HepG2 (cell line): ENCODE measurements around the gene ADIPOR2. TPM values are rescaled to one million over a fixed set of nuclear protein-coding genes. Genes with fewer than 3 reads are reported as not detected.

Experiments used
- ATAC-seq: fragments of 200-7000 bp; cut with Tn5 transposase; 3 replicates; pipeline ENCODE4 v1.9.1; 2020; ENCODE audit warnings: mild to moderate bottlenecking, moderate library complexity
- BruUV-seq: library from RNA; stranded (reverse); fragments of 400-500 nt; replicated peaks from 2 replicates; lab custom pipeline; 2021; lab: Mats Ljungman, UMichigan
- CTCF ChIA-PET: fragments of 300-600 bp; formaldehyde crosslinking; extraction: SDS; loops from one replicate; lab custom pipeline; 2021; ENCODE audit warnings: low total read pairs, inconsistent platforms, low intra/inter-chr PET ratio; lab: Yijun Ruan, JAX
- POLR2A ChIA-PET: fragments of 350-600 bp; sonication (Branson Sonifier 250); formaldehyde crosslinking; loops from one replicate; lab custom pipeline; 2020; ENCODE audit warnings: antibody characterized with exemption, inconsistent platforms; lab: Yijun Ruan, JAX
- DNase-seq: peaks from one replicate; pipeline ENCODE4 v3.0.0-alpha.2; 2015; ENCODE audit warnings: low spot score
- FAIRE-seq: peaks from 3 replicates; lab custom pipeline; 2011; peaks lifted over from hg19 to GRCh38; lab: Jason Lieb, UNC
- H2AFZ ChIP-seq: one replicate; pipeline ENCODE4 v1.6.1; 2011; ENCODE audit warnings: low read length, inconsistent platforms
- H3K27ac ChIP-seq: fragments of 300-600 bp; 3 replicates; pipeline ENCODE4 v1.8.0; 2011; ENCODE audit warnings: mixed run types, mild to moderate bottlenecking, mixed read lengths, low read length, inconsistent platforms; ENCODE audit not compliant: insufficient read depth; ENCODE audit errors: extremely low read length
- H3K27me3 ChIP-seq, 2 experiments: fragments of 200-600 bp in 1 of 2; 2 replicates in 1 of 2; 3 replicates in 1 of 2; pipeline versions ENCODE4 v1.6.0 to v1.8.0; 2011; ENCODE audit warnings: low read length in 2 of 2, mild to moderate bottlenecking in 2 of 2, moderate library complexity in 2 of 2, inconsistent platforms in 1 of 2; ENCODE audit not compliant: insufficient read depth in 2 of 2, control insufficient read depth in 1 of 2
- H3K36me3 ChIP-seq, 2 experiments: fragments of 200-600 bp in 1 of 2; replicated peaks in 1 of 2; 2 replicates in 1 of 2; 3 replicates in 1 of 2; pipeline versions ENCODE4 v1.5.1 to v1.8.0; 2011; ENCODE audit warnings: low read length in 2 of 2, inconsistent platforms in 1 of 2; ENCODE audit not compliant: insufficient read depth in 2 of 2, control insufficient read depth in 1 of 2
- H3K4me1 ChIP-seq: 2 replicates; pipeline ENCODE4 v1.5.1; 2012; ENCODE audit warnings: low read length, inconsistent platforms; ENCODE audit not compliant: insufficient read depth
- H3K4me2 ChIP-seq: 2 replicates; pipeline ENCODE4 v1.6.0; 2011; ENCODE audit warnings: low read depth, low read length, inconsistent platforms
- H3K4me3 ChIP-seq, 3 experiments: fragments of 200-600 bp in 1 of 3; sonication (generic), shearing (Covaris generic) in 1 of 3; replicated peaks in 1 of 3; 2 replicates each; pipeline ENCODE4 v1.5.1; 2011 to 2016; ENCODE audit warnings: low read length in 3 of 3, inconsistent platforms in 2 of 3, low read depth in 2 of 3, mild to moderate bottlenecking in 2 of 3, control low read depth in 1 of 3, mixed read lengths in 1 of 3; ENCODE audit not compliant: insufficient read depth in 1 of 3
- H3K79me2 ChIP-seq: one replicate; pipeline ENCODE4 v1.6.1; 2011; ENCODE audit warnings: low read length, inconsistent platforms; ENCODE audit not compliant: insufficient read depth
- H3K9ac ChIP-seq: 2 replicates; pipeline ENCODE4 v1.6.0; 2011; ENCODE audit warnings: mild to moderate bottlenecking, low read depth, low read length, inconsistent platforms; ENCODE audit not compliant: insufficient read depth
- H3K9me3 ChIP-seq: 2 replicates; pipeline ENCODE4 v1.5.1; 2012; ENCODE audit warnings: mild to moderate bottlenecking, low read length
- H4K20me1 ChIP-seq: 2 replicates; pipeline ENCODE4 v1.6.0; 2011; ENCODE audit warnings: inconsistent platforms, mild to moderate bottlenecking, low read length, moderate library complexity; ENCODE audit not compliant: insufficient read depth
- ARID5B ChIP-seq: IDR thresholded peaks from 2 replicates; pipeline ENCODE4 v1.4.0; 2020; ENCODE audit warnings: mild to moderate bottlenecking, missing genetic modification reagents
- DMAP1 ChIP-seq: IDR thresholded peaks from 2 replicates; pipeline ENCODE4 v1.6.1; 2016
- HMG20A ChIP-seq: IDR thresholded peaks from 2 replicates; pipeline ENCODE4 v1.6.1; 2016; ENCODE audit warnings: borderline replicate concordance
- JUND ChIP-seq: sonication (generic); formaldehyde crosslinking; IDR thresholded peaks from 2 replicates; pipeline ENCODE4 v1.8.0; 2022; ENCODE audit warnings: mild to moderate bottlenecking, missing genetic modification reagents
- NR1H2 ChIP-seq: sonication (generic); formaldehyde crosslinking; IDR thresholded peaks from 2 replicates; pipeline ENCODE4 v1.8.1; 2022; ENCODE audit warnings: low read depth, missing genetic modification reagents, borderline replicate concordance
- SMARCE1 ChIP-seq: fragments of 450-650 bp; IDR thresholded peaks from 2 replicates; pipeline ENCODE4 v1.6.1; 2017; ENCODE audit warnings: borderline replicate concordance
- ZNF674 ChIP-seq: sonication (generic); formaldehyde crosslinking; IDR thresholded peaks from 2 replicates; pipeline ENCODE4 v1.5.0; 2020; ENCODE audit warnings: low read depth, mild to moderate bottlenecking, missing genetic modification reagents
- ZZZ3 ChIP-seq: sonication (generic); formaldehyde crosslinking; IDR thresholded peaks from 2 replicates; pipeline ENCODE4 v1.4.0; 2020; ENCODE audit warnings: missing genetic modification reagents, mild to moderate bottlenecking, borderline replicate concordance
- WGBS: methylation state at CpG from one replicate; pipeline ENCODE4 v1.1.6; 2017; ENCODE audit warnings: low lambda C conversion rate; 5-methylcytosine and 5-hydroxymethylcytosine counted together
- in situ Hi-C: cut with HindIII; loops from 2 replicates; pipeline ENCODE4 v1.10.0; 2017; ENCODE audit warnings: low pct_unique_long_range_greater_than_20kb; ENCODE audit not compliant: extremely low pct_ligation_motif_present
- intact Hi-C: fragments of 100-400 bp; cut with micrococcal nuclease; formaldehyde crosslinking; loops from one replicate; pipeline ENCODE4 v1.10.0; 2022; ENCODE audit not compliant: unreplicated experiment
- polyA plus RNA-seq, 8 experiments: library from polyadenylated mRNA; depleted of rRNA in 3 of 8; stranded (reverse) in 7 of 8; unstranded in 1 of 8; fragments of >200 nt; fragmentation: Illumina TruSeq in 4 of 8; extraction: Trizol in 4 of 8; gene quantifications; 2 replicates each; pipeline versions ENCODE4 v1.2.1 to v1.2.3, GENCODE V29; 2011 to 2016; ENCODE audit warnings: low read depth in 4 of 8, missing spikeins in 1 of 8, mixed read lengths in 1 of 8; ENCODE audit not compliant: insufficient read depth in 1 of 8
- total RNA-seq, 5 experiments: library from RNA; depleted of rRNA; stranded (reverse); fragments of >200 nt; fragmentation: Illumina TruSeq; extraction: Trizol; gene quantifications; 2 replicates each; pipeline ENCODE4 v1.2.3, GENCODE V29; 2016; ENCODE audit warnings: low read depth in 1 of 5
- TF ChIP-seq, protein P1 (sequence below): sonication (generic); formaldehyde crosslinking; IDR thresholded peaks from 2 replicates; pipeline ENCODE4 v1.8.0; 2022; ENCODE audit warnings: missing genetic modification reagents, mild to moderate bottlenecking, inconsistent platforms, borderline replicate concordance
- TF ChIP-seq, protein P2 (sequence below): IDR thresholded peaks from 2 replicates; pipeline ENCODE4 v1.6.1; 2016; ENCODE audit warnings: missing biosample characterization, missing genetic modification reagents, low read depth

ADIPOR2 gene
- total and polyA plus RNA-seq, 2 of the 13 experiments (the other 11 are each of a cell fraction or from before 2014, with no cell fraction given), result 35.2 to 52.2 TPM

GRCh38 chr12:1782215-1782614 is 91.3 kb downstream of the ADIPOR2 start:
- Histone ChIP-seq H3K9me3 (no peaks in the 10 kb centered on the region), H3K27me3 (no peaks in the 10 kb centered on the region), H3K4me3 (no peak overlapping the region), H3K79me2 (peaks cover 6% of the 10 kb centered on the region), H2AFZ (no peak overlapping the region), H3K36me3 (peaks cover 25 to 90% of the 10 kb centered on the region in 2 experiments), H3K9ac (no peak overlapping the region), H3K27ac (no peak overlapping the region), H4K20me1 (peaks cover 3% of the 10 kb centered on the region; the same call in 1 of the 2 replicates), H3K4me2 (no peak overlapping the region), H3K4me1 (peaks cover 27% of the 10 kb centered on the region)
- no peak for FAIRE-seq
- ChIA-PET POLR2A (interaction anchor here (1.3 kb wide), 1 partner anchor 175 kb away, joined by 4 read pairs; no protein-coding TSS in a partner anchor), CTCF (no interaction called here)
- BruUV-seq, result no TSS peak
- WGBS, result 92% methylated on average over 2 of the region's 2 CpGs
- DNase-seq, result no peak
- intact Hi-C loops, result no loop called here
- in situ Hi-C loops, result loop anchor here (10.0 kb wide), 1 partner anchor 77 kb away; no protein-coding TSS in a partner anchor
- no peak for ATAC-seq
- TF ChIP-seq NR1H2 (CRISPR knock-in tag), result no peak
- no peak for TF ChIP-seq JUND (CRISPR knock-in tag)
- TF ChIP-seq ZZZ3, result no peak
- no peak for TF ChIP-seq SMARCE1

GRCh38 chr12:1787714-1788113 is 96.8 kb downstream of the ADIPOR2 start:
- POLR2A ChIA-PET, result interaction anchor here (0.6 kb wide), 1 partner anchor 98 kb away, joined by 4 read pairs; no protein-coding TSS in a partner anchor
- no peak for DNase-seq
- CTCF ChIA-PET, result no interaction called here
- Histone ChIP-seq H3K4me2 (no peak overlapping the region), H3K4me1 (0 out of 2 replicates have a peak, but pooled peaks cover 11% of the 10 kb centered on the region), H3K79me2 (no peaks in the 10 kb centered on the region), H3K9me3 (no peaks in the 10 kb centered on the region), H3K27ac (no peak overlapping the region), H4K20me1 (no peaks in the 10 kb centered on the region; the same call in 1 of the 2 replicates), H2AFZ (no peak overlapping the region), H3K4me3 (no peak overlapping the region), H3K9ac (no peak overlapping the region), H3K27me3 (no peaks in the 10 kb centered on the region), H3K36me3 (peaks cover 18 to 55% of the 10 kb centered on the region in 2 experiments)
- 82% methylated on average over 5 of the region's 6 CpGs for WGBS
- intact Hi-C loops, result no loop called here
- no peak for ATAC-seq
- BruUV-seq, result no TSS peak
- FAIRE-seq, result no peak
- in situ Hi-C loops, result loop anchor here (10.0 kb wide), 1 partner anchor 83 kb away; no protein-coding TSS in a partner anchor
- TF ChIP-seq ARID5B (CRISPR knock-in tag), result no peak
- TF ChIP-seq, protein P1, sequence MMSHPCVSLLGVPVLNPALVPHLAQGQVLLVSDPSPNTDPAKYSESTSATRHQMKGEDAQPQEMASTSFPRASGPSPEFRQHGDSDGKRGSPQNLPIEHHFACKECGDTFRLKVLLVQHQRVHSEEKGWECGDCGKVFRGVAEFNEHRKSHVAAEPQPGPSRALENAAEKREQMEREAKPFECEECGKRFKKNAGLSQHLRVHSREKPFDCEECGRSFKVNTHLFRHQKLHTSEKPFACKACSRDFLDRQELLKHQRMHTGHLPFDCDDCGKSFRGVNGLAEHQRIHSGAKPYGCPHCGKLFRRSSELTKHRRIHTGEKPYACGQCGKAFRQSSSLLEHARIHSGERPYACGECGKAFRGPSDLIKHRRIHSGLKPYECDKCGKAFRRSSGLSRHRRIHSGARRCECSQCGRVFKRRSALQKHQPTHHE (CRISPR knock-in tag), result no peak
- no peak for TF ChIP-seq DMAP1 (CRISPR knock-in tag)
- no peak for TF ChIP-seq HMG20A (CRISPR knock-in tag)
- no peak for TF ChIP-seq ZNF674 (CRISPR knock-in tag)
- TF ChIP-seq, protein P2, sequence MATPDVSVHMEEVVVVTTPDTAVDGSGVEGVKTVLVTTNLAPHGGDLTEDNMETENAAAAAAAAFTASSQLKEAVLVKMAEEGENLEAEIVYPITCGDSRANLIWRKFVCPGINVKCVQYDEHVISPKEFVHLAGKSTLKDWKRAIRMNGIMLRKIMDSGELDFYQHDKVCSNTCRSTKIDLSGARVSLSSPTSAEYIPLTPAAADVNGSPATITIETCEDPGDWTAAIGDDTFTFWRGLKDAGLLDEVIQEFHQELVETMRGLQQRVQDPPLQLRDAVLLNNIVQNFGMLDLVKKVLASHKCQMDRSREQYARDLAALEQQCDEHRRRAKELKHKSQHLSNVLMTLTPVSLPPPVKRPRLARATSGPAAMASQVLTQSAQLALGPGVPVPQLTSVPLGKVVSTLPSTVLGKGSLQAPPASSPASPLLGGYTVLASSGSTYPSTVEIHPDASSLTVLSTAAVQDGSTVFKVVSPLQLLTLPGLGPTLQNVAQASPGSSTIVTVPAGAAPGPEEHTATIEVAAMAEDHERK (CRISPR knock-in tag), result no peak
